ENCODE measurements around the gene GRAMD1B. TPM values are rescaled to one million over a fixed set of nuclear protein-coding genes. Genes with fewer than 3 reads are reported as not detected.
"Not testable (repeated sequence)": the region's sequence is repeated elsewhere in the genome, so short reads cannot be mapped to it uniquely, and the experiment has no call there.

GRAMD1B gene
- total RNA-seq, 4 donors from 2014 or later: 1.8 to 4.0 (median 3.0) TPM

- no peak for TF ChIP-seq POLR2AphosphoS5 (IDR thresholded peaks at IDR 0.05)
- no peak for TF ChIP-seq POLR2A (IDR thresholded peaks at IDR 0.05)
- no peak for TF ChIP-seq EP300 (IDR thresholded peaks at IDR 0.05)
- TF ChIP-seq CTCF (IDR thresholded peaks at IDR 0.05): no peak
- Histone ChIP-seq H3K9me3 (no peaks in the 10 kb centered on the region), H3K36me3 (no peaks in the 10 kb centered on the region), H3K4me1 (no peaks in the 10 kb centered on the region), H3K27ac (no peak overlapping the region), H3K27me3 (peaks cover 4% of the 10 kb centered on the region), H3K4me3 (no peak overlapping the region)
- ATAC-seq: no peak
- 76 to 81% methylated on average over 5 to 8 of the region's 9 CpGs for WGBS, 2 donors (ENCODE audit: low coverage in 1 of 2)
These were observed 141.0 kb downstream of the GRAMD1B start for GRCh38 chr11:123570939-123571580.

- H3K9me3 ChIP-seq, H3K27ac ChIP-seq, ATAC-seq, H3K4me3 ChIP-seq, H3K27me3 ChIP-seq, H3K36me3 ChIP-seq, H3K4me1 ChIP-seq: not testable (repeated sequence)
- WGBS, 2 donors (ENCODE audit: low coverage in 1 of 2): 88 to 94% methylated on average over 6 to 11 of the region's 21 CpGs
These were observed 142.7 kb downstream of the GRAMD1B start for GRCh38 chr11:123572791-123573190.

GRCh38 chr11:123573286-123573685 lies 143.2 kb downstream of the GRAMD1B start:
- H3K9me3 ChIP-seq: no peaks in the 10 kb centered on the region
- peaks cover 4% of the 10 kb centered on the region for H3K27me3 ChIP-seq
- H3K4me3 ChIP-seq: no peak overlapping the region
- WGBS, 2 donors (ENCODE audit: low coverage in 1 of 2): 19 to 83% methylated on average over 2 of the region's 2 CpGs
- H3K27ac ChIP-seq: no peak overlapping the region
- H3K4me1 ChIP-seq: peaks cover 0 to 8% (median 0%) of the 10 kb centered on the region in 3 donors
- no peaks in the 10 kb centered on the region for H3K36me3 ChIP-seq
- no peak for ATAC-seq
- TF ChIP-seq CTCF (IDR thresholded peaks at IDR 0.05) (no peak), EP300 (IDR thresholded peaks at IDR 0.05) (no peak), POLR2AphosphoS5 (IDR thresholded peaks at IDR 0.05) (no peak), POLR2A (IDR thresholded peaks at IDR 0.05) (no peak)

- no peak for ATAC-seq
- H3K27ac ChIP-seq: no peak overlapping the region
- H3K36me3 ChIP-seq: no peaks in the 10 kb centered on the region
- TF ChIP-seq CTCF (IDR thresholded peaks at IDR 0.05) (no peak), EP300 (IDR thresholded peaks at IDR 0.05) (no peak), POLR2AphosphoS5 (IDR thresholded peaks at IDR 0.05) (no peak), POLR2A (IDR thresholded peaks at IDR 0.05) (no peak)
- H3K4me3 ChIP-seq: no peak overlapping the region
- H3K4me1 ChIP-seq: peaks cover 0 to 9% (median 0%) of the 10 kb centered on the region in 3 donors
- 41 to 71% methylated on average over 2 to 3 of the region's 7 CpGs for WGBS, 2 donors (ENCODE audit: low coverage in 1 of 2)
- no peaks in the 10 kb centered on the region for H3K9me3 ChIP-seq
- peaks cover 20% of the 10 kb centered on the region for H3K27me3 ChIP-seq
These were observed 145.4 kb downstream of the GRAMD1B start for GRCh38 chr11:123575441-123575840.

GRCh38 chr11:123576082-123576481 lies 146.0 kb downstream of the GRAMD1B start:
- H3K4me3 ChIP-seq: no peak overlapping the region
- H3K9me3 ChIP-seq: no peaks in the 10 kb centered on the region
- no peak for ATAC-seq
- 19 to 45% methylated on average over 2 to 3 of the region's 3 CpGs for WGBS, 2 donors (ENCODE audit: low coverage in 1 of 2)
- no peak overlapping the region for H3K27ac ChIP-seq
- H3K36me3 ChIP-seq: no peaks in the 10 kb centered on the region
- H3K4me1 ChIP-seq: peaks cover 0 to 12% (median 0%) of the 10 kb centered on the region in 3 donors
- H3K27me3 ChIP-seq: peaks cover 27% of the 10 kb centered on the region
- TF ChIP-seq EP300 (IDR thresholded peaks at IDR 0.05) (no peak), POLR2AphosphoS5 (IDR thresholded peaks at IDR 0.05) (no peak), POLR2A (IDR thresholded peaks at IDR 0.05) (no peak), CTCF (IDR thresholded peaks at IDR 0.05) (no peak)
